Stimulated activated CD4-positive, alpha-beta T cell treated with anti-CD3 and anti-CD28 coated beads, Interleukin-2, amount 100 ng/mL, for 24 hours (primary cell): ENCODE results near the gene POU2F2.

Experiments
- DNase-seq, 2 donors: peaks; one replicate each; pipeline ENCODE4 v3.0.0-alpha.2; 2020

The POU2F2 gene

GRCh38 chr19:42079276-42079669, 53.0 kb downstream of the POU2F2 start:
- DNase-seq: no peak

GRCh38 chr19:42078538-42079275, 53.5 kb downstream of the POU2F2 start:
- DNase-seq: no peak

GRCh38 chr19:42078058-42078457, 54.2 kb downstream of the POU2F2 start:
- no peak for DNase-seq

- DNase-seq: peak; percentile 60
These were observed 55.8 kb downstream of the POU2F2 start for GRCh38 chr19:42076380-42076944.

- peak; percentile 97 to 98 for DNase-seq
These were observed 56.4 kb downstream of the POU2F2 start, which contains the start of gene ZNF574 for GRCh38 chr19:42075616-42076379. Gene ZNF574 (plus strand): TSS chr19:42076166. CDS start chr19:42078607, 2,441 bp downstream.

GRCh38 chr19:42075364-42075615, 57.0 kb downstream of the POU2F2 start:
- no peak for DNase-seq

- DNase-seq: no peak
These were observed 57.5 kb downstream of the POU2F2 start for GRCh38 chr19:42074513-42075363.

- no peak for DNase-seq
These were observed 61.0 kb downstream of the POU2F2 start for GRCh38 chr19:42071247-42071646.

- DNase-seq: no peak
These were observed 62.5 kb downstream of the POU2F2 start, which contains the start of gene GRIK5 for GRCh38 chr19:42069619-42070351. Gene GRIK5 (minus strand): TSS chr19:42070206. CDS start chr19:42065770, 4,436 bp downstream.

GRCh38 chr19:42068756-42069571, 63.3 kb downstream of the POU2F2 start:
- no peak for DNase-seq

GRCh38 chr19:42068361-42068755, 63.9 kb downstream of the POU2F2 start:
- no peak for DNase-seq

- DNase-seq: no peak
These were observed 64.8 kb downstream of the POU2F2 start for GRCh38 chr19:42067315-42067888.

GRCh38 chr19:42066075-42066754, 66.0 kb downstream of the POU2F2 start:
- DNase-seq: no peak

GRCh38 chr19:42065511-42065910, 66.7 kb downstream of the POU2F2 start:
- DNase-seq: no peak

GRCh38 chr19:42065051-42065450, 67.2 kb downstream of the POU2F2 start:
- no peak for DNase-seq

- no peak for DNase-seq
These were observed 67.8 kb downstream of the POU2F2 start for GRCh38 chr19:42064432-42064831.

GRCh38 chr19:42062381-42062780, 69.9 kb downstream of the POU2F2 start:
- no peak for DNase-seq

GRCh38 chr19:42060117-42060516, 72.1 kb downstream of the POU2F2 start:
- DNase-seq: no peak

- DNase-seq: no peak
These were observed 73.0 kb downstream of the POU2F2 start for GRCh38 chr19:42059196-42059595.

- DNase-seq: no peak
These were observed 74.4 kb downstream of the POU2F2 start for GRCh38 chr19:42057846-42058245.
